ENCODE results near the gene VHLL.

GRCh38 chr1:156286061-156286460, 13.0 kb downstream of the VHLL start:
- no peak for TF ChIP-seq CTCF (IDR thresholded peaks at IDR 0.05)
- TF ChIP-seq POLR2A (IDR thresholded peaks at IDR 0.05), result no peak

All from uterus (tissue), 2 donors.